GM13977 (cell line): ENCODE results near the gene NLRX1.

Experiments
- DNase-seq: peaks from one replicate; pipeline ENCODE4 v3.0.0; 2012; ENCODE audit warnings: low spot score
- CTCF ChIP-seq: IDR thresholded peaks from 2 replicates; pipeline ENCODE4 v1.5.1; 2012; ENCODE audit warnings: mild to moderate bottlenecking, control low read depth; ENCODE audit not compliant: insufficient read depth; ENCODE audit errors: extremely low read depth, missing control alignments
- in situ Hi-C: fragments of 300-500 bp; cut with MboI; formaldehyde crosslinking; loops from one replicate; pipeline ENCODE4 v1.12.0; 2022; ENCODE audit warnings: low sequenced_read_pairs, low pct_unique_long_range_greater_than_20kb, mixed read lengths, inconsistent platforms; ENCODE audit not compliant: unreplicated experiment

Gene NLRX1

GRCh38 chr11:119206511-119207414 lies 38.2 kb downstream of the NLRX1 start:
- no peak for TF ChIP-seq CTCF
- DNase-seq = peak; percentile 79
- in situ Hi-C loops = no loop called here

- no peak for DNase-seq
- TF ChIP-seq CTCF = no peak
- in situ Hi-C loops = no loop called here
These were observed 39.0 kb downstream of the NLRX1 start for GRCh38 chr11:119207415-119207960.

GRCh38 chr11:119209186-119209585 lies 40.7 kb downstream of the NLRX1 start:
- in situ Hi-C loops = no loop called here
- TF ChIP-seq CTCF = no peak
- DNase-seq = no peak

GRCh38 chr11:119210050-119210449 lies 41.5 kb downstream of the NLRX1 start:
- in situ Hi-C loops = no loop called here
- TF ChIP-seq CTCF = no peak
- no peak for DNase-seq

GRCh38 chr11:119218141-119218878 lies 49.8 kb downstream of the NLRX1 start:
- DNase-seq = no peak
- in situ Hi-C loops = no loop called here
- no peak for TF ChIP-seq CTCF

GRCh38 chr11:119222308-119222707 lies 53.8 kb downstream of the NLRX1 start:
- no peak for DNase-seq
- TF ChIP-seq CTCF = no peak
- in situ Hi-C loops = no loop called here
